GM19455 (cell line): ENCODE measurements around the gene ZNF783.

Experiments
- ATAC-seq: cut with Tn5 transposase; IDR thresholded peaks from one replicate; pipeline ENCODE4 v1.9.1; 2021; ENCODE audit not compliant: unreplicated experiment

Gene ZNF783

DNA sequence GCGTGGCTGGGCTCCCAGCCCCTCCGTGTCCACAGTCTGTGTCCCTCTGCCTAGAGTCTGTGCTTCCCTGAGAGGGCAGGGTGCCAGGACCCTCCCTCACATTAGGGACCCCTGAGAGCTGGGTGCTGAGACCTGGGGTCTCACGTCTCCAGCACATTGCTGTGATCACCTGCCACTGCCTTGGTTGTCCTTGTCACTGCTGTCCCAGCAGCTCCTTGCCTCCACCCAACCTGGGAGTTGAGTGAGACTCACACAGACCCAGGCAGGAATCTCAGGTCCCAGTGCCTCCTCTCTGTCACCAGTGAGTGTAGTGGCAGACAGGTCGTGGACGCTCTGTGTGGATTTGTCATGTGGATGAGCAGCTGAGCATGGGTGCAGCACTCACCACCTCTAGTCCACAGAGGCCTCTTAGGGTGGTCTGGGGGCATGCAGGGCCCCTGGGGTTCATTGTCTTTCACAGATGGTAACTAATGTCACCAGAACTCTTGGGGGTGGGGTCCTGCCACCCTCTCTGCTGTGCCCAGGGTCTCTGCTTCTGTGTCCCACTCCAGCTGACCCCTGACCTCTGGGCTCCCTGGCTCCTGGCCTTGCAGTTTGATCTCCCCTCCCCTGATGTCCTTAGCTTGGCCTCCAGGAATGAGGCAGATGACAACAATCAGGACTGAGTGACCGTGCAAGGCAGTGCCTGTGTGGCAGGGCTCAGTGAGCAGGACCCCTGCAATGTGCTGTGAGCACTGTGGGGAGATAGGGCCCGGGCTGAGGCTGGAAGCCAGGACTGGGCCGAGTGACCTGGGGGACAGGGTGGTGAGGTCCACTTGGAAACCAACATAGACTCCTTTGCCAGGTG is 18.9 kb downstream of the ZNF783 start:
- ATAC-seq, result no peak

DNA sequence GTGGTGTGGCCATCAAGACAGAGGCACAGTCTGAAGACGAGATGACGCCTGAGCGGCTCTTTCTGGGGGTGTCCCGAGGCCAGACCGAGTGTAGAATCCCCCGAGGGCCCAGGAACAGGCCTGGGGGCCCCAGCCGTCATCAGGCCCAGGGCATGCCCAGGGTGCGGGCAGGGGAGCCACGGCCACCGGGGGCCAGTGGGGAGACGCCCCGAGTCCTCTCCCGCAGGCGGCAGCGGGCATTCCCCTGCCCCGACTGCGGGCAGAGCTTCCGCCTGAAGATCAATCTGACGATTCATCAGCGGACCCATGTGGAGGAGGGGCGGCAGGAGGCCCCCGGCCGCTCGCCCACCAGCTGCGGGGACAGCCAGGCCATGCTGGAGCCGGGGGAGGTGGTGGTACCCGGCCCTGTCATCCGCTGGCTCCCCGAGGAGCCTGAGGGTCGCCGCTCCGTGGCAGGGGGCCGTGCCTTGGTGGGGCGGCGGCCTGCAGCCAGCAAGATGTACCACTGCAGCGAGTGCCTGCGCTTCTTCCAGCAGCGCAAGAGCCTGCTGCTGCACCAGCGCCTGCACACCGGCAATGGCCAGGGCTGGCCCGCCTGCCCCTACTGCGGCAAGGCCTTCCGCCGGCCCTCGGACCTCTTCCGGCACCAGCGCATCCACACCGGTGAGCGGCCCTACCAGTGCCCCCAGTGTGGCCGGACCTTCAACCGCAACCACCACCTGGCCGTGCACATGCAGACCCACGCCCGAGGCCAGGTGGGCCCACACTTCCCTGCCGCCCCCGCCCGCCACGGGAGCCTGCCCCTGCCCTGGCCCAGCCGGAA is 19.7 kb downstream of the ZNF783 start:
- ATAC-seq, result no peak

DNA sequence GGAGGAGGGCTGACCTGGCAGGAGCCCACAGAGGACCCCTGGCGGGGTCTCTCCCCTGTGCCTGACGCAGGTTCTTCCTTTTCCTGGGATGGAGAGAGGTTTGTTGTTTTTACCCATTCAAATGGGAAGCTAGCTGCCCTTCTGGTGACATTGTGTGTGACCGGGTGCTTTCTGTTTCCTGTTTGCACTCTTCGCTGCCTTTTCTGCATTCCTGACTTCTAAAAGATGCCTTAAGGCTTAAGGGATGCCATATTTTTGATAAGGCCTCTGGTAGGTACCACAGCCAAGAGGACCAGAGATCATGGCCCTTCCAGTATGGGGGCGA is 20.3 kb downstream of the ZNF783 start:
- no peak for ATAC-seq

DNA sequence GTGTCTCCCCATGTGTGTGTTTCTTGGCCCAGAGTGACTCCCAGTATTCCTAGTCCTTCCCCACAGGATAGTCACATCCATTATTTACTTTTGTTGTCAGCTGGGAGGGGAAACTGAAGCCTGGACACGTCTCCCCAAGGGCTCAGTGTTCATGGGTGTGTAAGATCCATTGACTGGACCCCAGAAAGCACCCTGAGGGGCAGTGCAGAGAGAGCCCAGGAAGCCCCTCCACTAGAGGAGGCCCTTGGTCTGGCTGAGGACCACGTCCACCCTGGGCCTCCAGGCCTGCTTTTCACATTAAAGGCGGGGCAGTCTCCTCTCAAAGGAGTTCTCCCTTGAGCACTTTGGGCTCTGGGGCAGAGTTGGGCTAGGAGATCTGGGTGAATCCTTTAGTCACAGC is 21.3 kb downstream of the ZNF783 start:
- no peak for ATAC-seq

DNA sequence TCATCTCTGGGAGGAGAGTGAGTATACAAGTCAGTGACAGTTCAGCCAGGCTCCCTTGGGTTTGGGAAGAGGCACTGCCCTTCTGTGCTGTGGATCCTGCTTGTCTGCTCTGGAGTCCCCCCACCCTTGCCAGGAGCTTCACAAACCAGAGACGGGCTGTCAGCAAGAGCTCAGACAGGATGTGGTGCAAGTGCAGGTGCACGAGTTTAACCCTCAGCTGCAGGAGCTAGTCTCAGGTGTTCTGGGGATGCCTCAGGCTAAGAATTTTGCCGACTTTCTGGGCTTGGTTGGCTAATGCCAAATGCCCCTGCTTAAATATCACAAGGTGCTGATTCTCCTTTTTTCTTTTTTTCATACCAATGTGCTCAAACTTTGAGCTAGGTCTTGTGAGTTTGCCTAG is 22.3 kb downstream of the ZNF783 start:
- ATAC-seq, result no peak

DNA sequence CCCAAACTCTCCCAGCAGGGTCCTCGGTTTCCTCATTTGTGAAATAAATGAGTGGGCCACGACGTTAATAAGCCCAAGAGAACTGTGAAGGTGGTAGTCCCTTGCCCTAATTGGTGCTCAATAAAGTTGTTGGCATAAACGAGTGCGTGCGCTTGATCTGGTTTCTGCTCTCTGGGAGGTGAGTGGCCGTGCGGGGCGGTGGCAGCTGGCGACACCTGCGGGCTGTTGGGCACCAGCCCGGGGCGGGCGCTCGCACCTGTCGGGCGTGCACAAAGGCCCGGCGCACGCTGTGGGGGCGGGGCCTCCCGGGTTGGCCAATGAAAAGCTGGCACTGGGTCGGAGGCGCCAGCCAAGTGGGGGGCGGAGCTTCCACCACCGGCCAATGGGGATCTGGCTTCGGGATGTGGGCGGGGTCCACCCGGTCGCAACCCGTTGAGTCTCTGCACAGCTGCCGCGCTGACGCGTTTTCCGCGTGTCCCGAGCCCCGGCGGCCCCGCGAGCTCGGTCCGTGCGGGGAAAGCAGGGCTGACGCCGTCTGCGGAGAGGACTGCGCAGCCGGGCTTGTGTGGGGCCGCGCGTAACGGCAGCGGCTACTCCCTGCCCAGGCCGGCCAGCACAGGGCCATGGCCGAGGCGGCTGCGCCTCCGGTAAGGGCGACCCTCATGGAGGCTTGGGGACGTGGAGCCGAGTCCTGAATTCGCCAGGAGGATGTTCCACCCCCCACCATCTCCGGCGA is 23.0 kb downstream of the ZNF783 start:
- peak; percentile 94 for ATAC-seq

DNA sequence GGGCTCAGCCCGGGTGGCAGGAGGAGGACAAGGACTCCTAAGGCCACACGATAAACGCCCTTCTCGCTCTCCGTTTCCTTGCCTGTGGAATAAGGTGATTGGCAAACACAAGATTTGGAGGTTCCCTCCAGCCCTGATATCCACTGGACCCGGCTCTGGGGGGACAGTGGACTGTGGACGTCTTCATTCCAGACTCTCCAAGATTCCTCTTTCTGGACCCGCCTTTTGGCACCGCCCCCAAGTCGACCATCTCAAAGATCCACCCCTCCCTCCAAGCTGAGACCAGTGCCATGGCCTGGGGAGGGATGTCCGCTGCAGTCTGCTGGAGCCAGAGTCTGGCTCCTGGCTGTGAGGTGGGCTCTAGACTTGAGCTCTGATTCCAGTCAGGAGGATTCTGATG is 23.6 kb downstream of the ZNF783 start:
- ATAC-seq, result no peak

DNA sequence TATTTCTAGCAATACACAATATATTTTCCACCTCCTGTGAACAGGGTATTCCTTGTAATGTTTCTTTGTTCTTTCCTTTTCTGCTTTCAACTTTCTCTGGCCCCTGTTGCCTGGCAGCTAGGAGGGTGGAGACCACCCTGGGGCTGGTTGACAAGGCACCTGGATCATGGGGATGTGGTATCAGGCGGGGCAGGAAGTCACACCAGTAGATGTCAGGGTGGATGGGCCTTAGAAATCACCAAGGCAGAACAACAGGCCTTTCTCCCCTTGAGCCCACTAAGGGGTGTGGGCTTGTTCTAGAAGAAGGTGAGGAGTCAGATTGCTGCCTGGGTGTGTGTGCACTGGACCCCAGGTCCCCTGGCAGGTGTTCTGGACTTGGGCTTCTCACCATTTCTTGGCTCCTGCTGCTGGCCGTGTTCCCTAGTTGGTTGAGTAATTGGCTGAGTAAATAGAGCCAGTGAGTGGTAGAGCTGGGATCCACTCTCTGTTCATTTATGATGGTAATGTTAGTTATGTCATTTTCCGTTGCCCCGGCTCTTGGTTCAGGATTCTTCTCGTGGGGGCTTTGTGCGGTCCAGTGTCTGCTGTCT is 24.9 kb downstream of the ZNF783 start:
- ATAC-seq, result no peak

DNA sequence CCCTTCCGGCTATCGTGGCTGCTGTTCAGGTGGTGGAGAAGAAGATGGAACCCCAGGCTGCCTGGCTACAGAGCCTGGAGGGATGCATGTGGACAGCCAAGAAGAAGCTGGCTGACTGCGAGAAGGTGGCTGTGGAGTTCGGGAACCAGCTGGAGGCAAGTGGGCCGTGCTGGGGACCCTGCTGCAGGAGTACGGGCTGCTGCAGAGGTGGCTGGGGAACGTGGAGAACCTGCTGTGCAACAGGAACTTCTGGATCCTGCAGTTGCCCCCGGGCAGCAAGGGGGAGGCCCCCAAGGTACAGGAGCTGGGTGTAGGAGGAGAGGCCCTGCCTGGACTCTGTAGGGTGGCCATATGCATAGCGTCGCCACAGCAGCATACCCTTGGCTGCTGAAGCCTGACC is 25.6 kb downstream of the ZNF783 start:
- no peak for ATAC-seq

DNA sequence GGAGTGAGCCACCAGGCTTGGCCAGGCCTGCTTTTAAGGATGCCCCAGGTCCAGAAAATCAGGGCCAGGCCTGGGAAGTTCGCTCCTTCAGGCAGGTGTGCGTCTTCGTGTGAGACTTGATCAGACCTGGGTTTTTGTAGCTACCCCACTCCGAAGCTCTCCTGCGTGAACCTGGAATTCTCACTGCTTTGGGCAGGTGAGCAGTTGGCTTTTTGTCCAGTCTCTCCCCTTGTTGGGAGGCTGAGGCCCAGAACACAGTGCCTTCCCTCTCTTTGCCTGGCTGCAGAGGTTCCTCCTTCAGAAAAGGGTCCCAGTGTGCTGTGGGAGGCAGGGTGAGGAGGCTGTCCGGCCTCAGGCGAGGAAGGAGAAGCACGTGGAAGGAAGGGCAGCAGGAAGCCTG is 27.3 kb downstream of the ZNF783 start:
- ATAC-seq, result no peak

DNA sequence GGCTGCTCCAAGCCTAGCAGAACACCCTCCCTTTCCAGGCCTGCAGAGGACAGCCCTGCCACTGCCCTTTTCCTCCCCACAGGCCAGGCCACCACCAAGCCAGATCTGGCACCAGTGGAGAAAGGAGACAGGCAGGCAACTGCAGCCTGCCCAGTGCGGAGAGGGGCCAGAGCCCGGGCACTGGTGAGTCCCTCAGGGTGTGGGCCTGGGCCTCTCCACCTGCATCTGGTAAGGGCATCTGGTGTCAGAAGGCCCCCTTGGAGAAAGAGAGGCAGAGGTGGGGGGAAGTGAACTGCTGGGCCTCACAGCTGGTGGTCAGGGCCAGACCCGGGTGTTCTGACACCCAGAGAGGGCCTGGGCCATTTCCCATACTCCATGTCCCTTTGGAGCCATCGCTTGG is 27.9 kb downstream of the ZNF783 start:
- no peak for ATAC-seq

DNA sequence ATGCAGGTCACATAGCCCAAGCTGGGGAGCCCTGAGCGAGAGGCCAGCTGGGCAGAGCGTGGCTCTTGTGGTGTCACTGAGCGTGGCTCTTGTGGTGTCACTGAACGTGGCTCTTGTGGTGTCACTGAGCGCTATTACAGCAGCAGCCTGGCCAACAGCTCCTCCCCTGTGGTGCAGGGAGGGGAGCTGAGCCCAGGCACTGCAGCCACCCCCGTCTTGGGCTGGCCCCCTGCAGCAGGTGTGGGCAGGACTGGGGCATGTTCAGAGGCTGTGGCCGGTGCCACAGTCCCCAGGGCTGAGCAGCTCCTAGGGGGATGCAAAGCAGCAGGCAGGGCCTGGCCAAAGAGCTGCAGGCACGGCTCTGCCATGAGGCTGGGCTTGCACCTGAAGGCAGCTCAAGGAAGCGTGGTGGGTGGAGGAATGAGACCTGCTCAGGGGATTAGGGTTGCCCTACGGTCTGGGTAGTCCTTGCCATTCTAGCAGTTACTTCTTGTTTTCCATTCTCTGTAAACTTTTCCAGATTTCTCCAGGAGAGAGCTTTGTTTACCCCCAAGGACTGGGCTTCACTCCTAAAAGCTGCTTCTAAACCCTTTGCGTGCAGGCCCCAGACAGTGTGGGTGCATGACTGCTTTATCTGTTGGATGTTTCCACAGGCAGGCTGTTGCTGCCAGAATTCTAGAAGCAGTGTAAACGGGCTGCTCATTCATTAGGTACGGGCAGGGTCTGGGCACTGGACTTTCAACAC is 29.2 kb downstream of the ZNF783 start:
- ATAC-seq, result no peak

DNA sequence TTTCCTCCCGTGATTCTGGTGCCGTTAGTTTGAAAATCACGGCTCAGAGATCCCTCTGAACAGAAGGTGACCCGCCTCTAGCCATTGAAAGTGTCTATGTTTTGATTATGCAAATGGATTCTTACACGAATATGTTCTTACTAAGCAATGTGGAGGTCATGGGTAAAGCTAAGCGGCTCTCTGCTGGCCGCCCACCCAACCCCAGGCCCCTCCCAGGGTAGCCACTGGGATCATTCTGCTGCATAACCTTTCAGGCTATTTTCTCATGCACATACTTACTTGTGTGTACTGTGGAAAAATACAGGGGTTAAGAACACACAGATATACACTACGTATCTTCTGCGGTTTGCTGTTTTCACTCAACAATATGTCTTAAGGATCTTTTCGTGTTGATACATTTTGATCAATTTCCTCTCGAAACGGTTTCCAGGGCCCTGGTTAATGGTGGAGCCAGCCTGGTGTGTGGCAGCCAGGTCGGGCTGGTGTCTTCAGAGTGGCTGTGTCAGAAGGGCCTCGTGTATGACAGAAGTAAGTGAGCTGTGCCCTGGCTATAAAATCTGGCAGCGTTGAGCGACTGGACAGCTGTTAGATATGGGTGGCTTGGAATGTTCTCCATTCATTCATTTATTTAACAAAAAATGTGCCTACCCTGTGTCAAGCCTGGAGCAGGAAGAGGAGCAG is 29.9 kb downstream of the ZNF783 start:
- no peak for ATAC-seq

DNA sequence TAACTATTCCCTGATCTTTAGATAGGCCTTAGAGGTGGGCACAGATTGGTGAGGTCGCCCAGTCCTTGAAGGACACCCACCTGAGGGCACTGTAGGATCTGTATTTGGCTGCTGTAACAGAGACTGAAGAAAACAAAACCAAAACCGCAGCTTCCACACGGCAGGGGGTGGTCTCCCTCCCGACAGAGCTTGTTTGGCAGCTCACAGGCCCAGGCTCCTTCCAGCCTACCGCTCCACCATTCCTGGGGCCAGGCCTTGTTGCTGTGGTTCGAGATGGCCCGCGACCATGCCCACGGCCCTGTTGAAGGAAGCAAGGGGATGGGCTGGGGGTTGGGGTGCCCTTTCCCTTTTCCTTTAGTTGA is 30.4 kb downstream of the ZNF783 start:
- no peak for ATAC-seq

DNA sequence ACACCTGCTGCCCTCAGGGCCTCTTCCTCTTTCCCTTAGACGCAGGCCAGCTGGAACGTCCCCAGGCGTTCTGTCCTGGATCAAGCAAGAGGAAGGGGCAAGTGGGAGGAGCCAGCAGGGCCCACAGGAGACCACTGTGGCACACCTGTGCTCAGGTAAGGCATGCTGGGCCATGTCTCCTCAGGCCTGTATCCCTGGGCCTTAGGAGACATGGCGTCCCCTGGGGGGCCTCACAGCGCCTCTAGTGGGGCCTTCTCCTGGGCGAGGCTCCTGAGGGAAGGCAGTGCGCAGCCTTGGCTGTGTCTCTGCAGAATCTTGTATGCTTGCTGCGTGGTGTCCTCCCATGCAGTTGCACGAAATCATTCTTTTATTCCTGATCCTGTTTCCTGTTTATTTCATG is 31.3 kb downstream of the ZNF783 start:
- ATAC-seq, result no peak

DNA sequence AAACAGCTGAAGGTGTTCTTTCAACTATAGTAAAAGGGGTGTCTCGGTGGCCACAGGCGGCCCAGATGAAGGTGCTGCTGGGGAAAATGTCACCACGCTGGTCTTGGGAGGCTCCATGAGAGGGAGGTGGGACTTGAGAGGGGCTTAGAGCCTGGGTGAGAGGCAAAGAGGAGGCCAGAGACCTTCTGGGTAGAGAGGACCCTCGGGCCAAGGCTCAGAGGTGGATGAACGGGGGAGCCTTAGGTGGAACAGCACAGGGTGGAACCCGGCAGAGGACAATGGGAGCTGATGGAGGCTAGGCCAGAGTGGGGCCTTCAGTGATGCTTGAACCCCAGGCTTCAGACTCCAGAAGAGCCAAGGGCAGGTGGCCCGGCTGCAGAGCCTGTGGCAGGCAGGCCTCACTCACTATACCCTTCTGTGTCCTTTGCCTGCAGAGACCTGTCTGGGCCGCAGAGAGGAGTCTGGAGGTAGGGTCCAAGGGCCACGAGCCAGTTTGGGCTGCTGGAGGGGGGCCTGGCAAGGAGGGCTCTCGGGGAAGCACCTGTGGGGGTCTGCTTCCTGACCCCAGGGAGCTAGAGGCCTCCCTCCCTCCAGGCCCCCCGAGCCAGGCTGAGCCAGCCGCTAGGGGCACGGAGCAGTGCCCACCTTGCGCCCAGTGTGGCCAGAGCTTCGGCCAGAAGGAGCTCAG is 32.1 kb downstream of the ZNF783 start:
- no peak for ATAC-seq

DNA sequence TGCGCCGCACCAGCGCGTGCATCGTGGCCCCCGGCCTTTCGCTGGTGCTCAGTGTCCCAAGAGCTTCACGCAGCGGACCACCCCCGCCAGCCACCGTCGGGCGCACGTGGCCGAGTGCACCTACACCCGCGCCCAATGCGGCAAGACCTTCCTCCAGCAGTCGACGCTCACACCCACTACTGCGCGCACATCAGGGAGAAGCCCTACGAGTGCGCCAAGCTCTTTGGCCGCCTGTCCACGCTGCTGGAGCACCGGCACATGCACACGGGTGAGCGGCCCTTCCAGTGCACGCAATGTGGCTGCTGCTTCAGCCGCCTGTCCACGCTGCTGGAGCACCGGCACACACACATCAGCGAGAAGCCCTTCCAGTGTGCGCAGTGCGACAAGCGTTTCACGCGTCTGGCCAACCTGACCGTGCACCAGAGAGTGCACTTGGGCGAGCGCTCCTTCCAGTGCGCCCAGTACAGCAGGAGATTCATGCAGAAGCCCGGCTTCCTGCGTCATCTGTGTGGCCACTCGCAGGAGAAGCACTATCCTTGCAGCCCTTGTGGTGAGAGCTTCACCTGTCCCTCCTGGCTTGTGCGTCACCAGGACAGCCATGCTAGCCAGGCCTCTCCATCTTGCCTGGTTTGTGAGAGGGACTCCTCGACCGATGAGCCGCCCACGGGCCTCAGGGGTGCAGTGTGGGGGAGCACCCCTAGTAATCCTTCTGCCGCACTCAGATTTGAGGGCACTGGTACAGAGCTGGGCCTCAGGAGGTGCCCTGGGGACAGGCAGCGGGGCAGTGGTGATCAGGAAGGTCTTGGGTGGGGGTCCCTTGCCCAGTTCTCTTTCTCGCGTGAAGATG is 32.9 kb downstream of the ZNF783 start:
- no peak for ATAC-seq

DNA sequence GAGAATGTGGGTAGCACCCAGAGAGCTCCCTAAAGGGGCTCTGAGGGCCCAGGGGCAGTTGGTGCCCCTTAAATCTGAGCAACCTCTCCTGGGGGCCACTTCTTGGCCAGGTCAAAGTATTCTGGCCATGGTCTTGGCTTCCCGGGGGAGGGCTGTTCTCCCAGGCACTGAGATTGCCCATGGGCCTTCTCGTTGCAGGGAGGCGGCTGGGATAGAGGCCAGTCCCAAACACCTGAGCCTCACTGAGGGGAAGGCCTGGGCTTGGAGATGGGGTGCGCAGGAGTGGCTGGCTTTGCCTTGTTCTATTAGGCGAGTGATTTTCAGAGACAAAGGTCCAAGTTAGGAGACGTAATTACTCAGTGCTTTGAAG is 33.5 kb downstream of the ZNF783 start:
- ATAC-seq, result no peak

DNA sequence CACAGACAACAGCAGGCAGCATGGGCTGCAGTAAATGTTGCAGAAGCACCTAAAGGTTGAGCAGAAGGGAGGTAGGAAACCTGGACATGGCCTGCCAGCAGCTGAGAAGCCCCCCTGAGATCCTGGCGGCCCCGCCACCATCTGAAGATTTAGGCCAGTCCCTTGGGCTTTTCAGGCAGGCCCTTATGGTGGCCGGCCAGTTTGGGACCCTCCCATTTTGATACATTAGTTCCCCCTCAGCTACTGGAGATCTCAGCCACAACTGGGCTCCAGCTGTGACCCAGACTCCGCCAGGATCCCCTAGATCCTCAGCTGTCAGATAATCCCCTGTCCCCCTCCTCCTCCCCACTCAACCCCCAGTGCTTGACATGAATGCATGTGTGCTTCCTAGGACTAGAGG is 34.4 kb downstream of the ZNF783 start:
- no peak for ATAC-seq
